Measurements from ENCODE around the gene EFHC1. TPM values are rescaled to one million over a fixed set of nuclear protein-coding genes. Genes with fewer than 3 reads are reported as not detected.

EFHC1 gene
- total RNA-seq, 1 experiment from 2014 or later = 13.2 TPM

- Histone ChIP-seq H4K91ac (ENCODE audit: insufficient read length, low read depth, low read length) (no peak overlapping the region), H3K79me2 (ENCODE audit: insufficient read depth, low read length) (no peaks in the 10 kb centered on the region), H4K20me1 (ENCODE audit: control insufficient read depth, insufficient read depth, insufficient read length) (no peaks in the 10 kb centered on the region), H3K18ac (ENCODE audit: insufficient read length, low read depth, low read length) (no peak overlapping the region), H3K27ac (ENCODE audit: insufficient read length, low read depth, low read length) (no peak overlapping the region), H3K4me2 (ENCODE audit: insufficient read depth, insufficient read length, low read length) (no peak overlapping the region), H2BK120ac (ENCODE audit: low read depth, low read length, poor library complexity, severe bottlenecking) (no peak overlapping the region), H3K4ac (ENCODE audit: low read depth, low read length) (no peak overlapping the region), H3K23me2 (ENCODE audit: insufficient read length, low read depth, low read length, poor library complexity, severe bottlenecking) (no peaks in the 10 kb centered on the region), H3K9ac (ENCODE audit: extremely low read depth, insufficient read length, low read length) (no peak overlapping the region), H2BK12ac (ENCODE audit: insufficient read length, low read depth, low read length) (no peak overlapping the region), H3T11ph (ENCODE audit: low read length) (no peak overlapping the region), H3K79me1 (ENCODE audit: insufficient read depth, low read depth, low read length, poor library complexity, severe bottlenecking) (no peaks in the 10 kb centered on the region), H3K27me3 (ENCODE audit: insufficient read depth, low read length) (no peaks in the 10 kb centered on the region), H2BK15ac (ENCODE audit: low read depth, low read length) (no peak overlapping the region), H3K4me1 (ENCODE audit: insufficient read depth, low read length) (no peaks in the 10 kb centered on the region), H4K8ac (replicated peaks; ENCODE audit: insufficient read length, low read depth, low read length) (no peak overlapping the region), H2BK5ac (ENCODE audit: insufficient read length, low read length) (no peak overlapping the region), H3K23ac (ENCODE audit: insufficient read length, low read depth, low read length) (no peak overlapping the region), H3K9me3 (ENCODE audit: control insufficient read depth, low read depth, low read length) (no peaks in the 10 kb centered on the region), H3K14ac (ENCODE audit: insufficient read depth, low read length) (no peak overlapping the region), H2AFZ (ENCODE audit: low read length) (no peak overlapping the region), H3K56ac (ENCODE audit: insufficient read length, low read depth, low read length) (no peak overlapping the region), H2AK5ac (ENCODE audit: insufficient read length, low read length) (no peak overlapping the region), H4K5ac (ENCODE audit: insufficient read length, low read depth, low read length) (no peak overlapping the region), H2BK20ac (ENCODE audit: low read depth, low read length, poor library complexity, severe bottlenecking) (no peak overlapping the region)
- no CpG with 5 or more reads among the region's 1 CpG for WGBS (ENCODE audit: extremely low coverage, insufficient read length, low lambda C conversion rate)
- no peak overlapping the region for H3K27ac Mint-ChIP-seq
- H3K9me3 Mint-ChIP-seq = no peaks in the 10 kb centered on the region
- no peak overlapping the region for H3K4me3 Mint-ChIP-seq
- no peak for DNase-seq
- TF ChIP-seq CTCF (conservative IDR thresholded peaks at IDR 0.05) = no peak
- H3K36me3 Mint-ChIP-seq (ENCODE audit: insufficient read depth in 1 of 3, low read depth in 3 of 3) = no peaks in the 10 kb centered on the region
- H3K27me3 Mint-ChIP-seq (ENCODE audit: low read depth) = no peaks in the 10 kb centered on the region
- peaks cover 8 to 9% of the 10 kb centered on the region in 2 experiments for H3K4me1 Mint-ChIP-seq
Measured at GRCh38 chr6:52435345-52435744, 15.2 kb downstream of the EFHC1 start.

Data from H9 (cell line).